SK-N-SH (cell line): ENCODE data around the gene CCRL2. TPM values are rescaled to one million over a fixed set of nuclear protein-coding genes. Genes with fewer than 3 reads are reported as not detected.

Source experiments
- CTCF ChIA-PET: fragments of 300-600, 350-600 bp; formaldehyde crosslinking; extraction: SDS; loops from one replicate; lab custom pipeline; 2021; lab: Yijun Ruan, JAX
- POLR2A ChIA-PET: fragments of 350-600 bp; sonication (Branson Sonifier 250); formaldehyde crosslinking; extraction: SDS; loops from one replicate; lab custom pipeline; 2020; ENCODE audit warnings: antibody characterized with exemption, inconsistent platforms; lab: Yijun Ruan, JAX
- DNase-seq: peaks from one replicate; pipeline ENCODE4 v3.0.0; 2012
- H2AFZ ChIP-seq: fragments of 200-600 bp; sonication (generic); 2 replicates; pipeline ENCODE4 v1.8.1; 2016; ENCODE audit warnings: antibody characterized with exemption, mild to moderate bottlenecking, low read depth
- H3F3A ChIP-seq: fragments of 200-600 bp; sonication (generic); replicated peaks from 2 replicates; pipeline ENCODE3; 2016; ENCODE audit warnings: antibody characterized with exemption, mild to moderate bottlenecking; ENCODE audit not compliant: insufficient read depth
- H3K27ac ChIP-seq, 2 experiments: fragments of 200-500 bp in 1 of 2; fragments of 200-600 bp in 1 of 2; sonication (Bioruptor generic) in 1 of 2; sonication (generic), shearing (Covaris generic) in 1 of 2; 2 replicates each; pipeline versions ENCODE4 v1.5.1 to v1.6.1; 2014 to 2016; ENCODE audit warnings: low read depth in 2 of 2, inconsistent platforms in 1 of 2, low read length in 1 of 2, mild to moderate bottlenecking in 1 of 2, mixed read lengths in 1 of 2
- H3K27me3 ChIP-seq: fragments of 200-600 bp; sonication (generic), shearing (Covaris generic); 2 replicates; pipeline ENCODE4 v1.6.1; 2016; ENCODE audit warnings: mixed run types; ENCODE audit not compliant: insufficient read depth
- H3K36me3 ChIP-seq, 2 experiments: fragments of 200-500 bp in 1 of 2; fragments of 200-600 bp in 1 of 2; sonication (Bioruptor generic) in 1 of 2; sonication (generic) in 1 of 2; replicated peaks in 1 of 2; 2 replicates each; pipeline versions ENCODE3 to v1.5.1; 2014 to 2016; ENCODE audit warnings: low read length in 1 of 2, mild to moderate bottlenecking in 1 of 2; ENCODE audit not compliant: insufficient read depth in 2 of 2, control insufficient read depth in 1 of 2
- H3K4me1 ChIP-seq, 2 experiments: fragments of 200-500 bp in 1 of 2; fragments of 200-600 bp in 1 of 2; sonication (Bioruptor generic) in 1 of 2; sonication (generic), shearing (Covaris generic) in 1 of 2; 2 replicates each; pipeline versions ENCODE4 v1.5.1 to v1.6.1; 2014 to 2016; ENCODE audit warnings: low read depth in 1 of 2, low read length in 1 of 2, mixed run types in 1 of 2; ENCODE audit not compliant: insufficient read depth in 2 of 2, control insufficient read depth in 1 of 2
- H3K4me2 ChIP-seq: fragments of 200-600 bp; sonication (generic), shearing (Covaris generic); 2 replicates; pipeline ENCODE4 v1.6.1; 2017; ENCODE audit warnings: mixed run types
- H3K4me3 ChIP-seq, 2 experiments: fragments of 200-500 bp in 1 of 2; fragments of 200-600 bp in 1 of 2; sonication (Bioruptor generic) in 1 of 2; sonication (generic), shearing (Covaris generic) in 1 of 2; 2 replicates each; pipeline versions ENCODE4 v1.5.1 to v1.8.1; 2014 to 2016; ENCODE audit warnings: low read depth in 2 of 2, inconsistent platforms in 1 of 2, low read length in 1 of 2, mild to moderate bottlenecking in 1 of 2, mixed read lengths in 1 of 2, moderate library complexity in 1 of 2
- H3K79me2 ChIP-seq: fragments of 200-600 bp; sonication (generic); 2 replicates; pipeline ENCODE4 v1.8.1; 2017; ENCODE audit warnings: mild to moderate bottlenecking; ENCODE audit not compliant: insufficient read depth
- H3K9ac ChIP-seq: fragments of 200-600 bp; sonication (generic); 2 replicates; pipeline ENCODE4 v1.6.1; 2017; ENCODE audit warnings: mixed run types
- H3K9me2 ChIP-seq: fragments of 200-600 bp; sonication (generic); 2 replicates; pipeline ENCODE4 v1.6.1; 2017; ENCODE audit warnings: mixed run types
- H3K9me3 ChIP-seq: fragments of 200-600 bp; sonication (generic); 2 replicates; pipeline ENCODE4 v1.6.1; 2017; ENCODE audit warnings: mixed run types, mild to moderate bottlenecking, moderate library complexity
- H4K20me1 ChIP-seq: fragments of 200-600 bp; sonication (generic); 2 replicates; pipeline ENCODE4 v1.6.1; 2017; ENCODE audit warnings: mild to moderate bottlenecking, mixed run types; ENCODE audit not compliant: insufficient read depth
- FOXJ3 ChIP-seq: sonication (generic); formaldehyde crosslinking; IDR thresholded peaks from 2 replicates; pipeline ENCODE4 v1.5.1; 2020; ENCODE audit warnings: mild to moderate bottlenecking, missing genetic modification reagents
- FOXM1 ChIP-seq: IDR thresholded peaks from 2 replicates; pipeline ENCODE4 v1.4.0; 2012; ENCODE audit warnings: low read depth, mild to moderate bottlenecking
- GABPA ChIP-seq: IDR thresholded peaks from 2 replicates; pipeline ENCODE4 v1.4.0; 2012; ENCODE audit warnings: low read depth, mild to moderate bottlenecking
- JUND ChIP-seq: IDR thresholded peaks from 2 replicates; pipeline ENCODE4 v1.4.0; 2012
- MEF2A ChIP-seq: IDR thresholded peaks from 2 replicates; pipeline ENCODE4 v1.4.0; 2012; ENCODE audit warnings: low read depth, borderline replicate concordance
- NFIC ChIP-seq: IDR thresholded peaks from 2 replicates; pipeline ENCODE4 v1.4.0; 2012; ENCODE audit warnings: borderline replicate concordance
- NRF1 ChIP-seq: IDR thresholded peaks from 2 replicates; pipeline ENCODE4 v1.6.1; 2012; ENCODE audit warnings: low read depth, mild to moderate bottlenecking, low read length
- POLR2AphosphoS5 ChIP-seq: IDR thresholded peaks from 2 replicates; pipeline ENCODE4 v1.6.1; 2012; ENCODE audit warnings: low read depth, low read length
- RAD21 ChIP-seq: IDR thresholded peaks from 2 replicates; pipeline ENCODE4 v1.6.1; 2012; ENCODE audit warnings: mild to moderate bottlenecking, low read length
- SIN3A ChIP-seq: IDR thresholded peaks from 2 replicates; pipeline ENCODE4 v1.6.1; 2012; ENCODE audit warnings: low read depth, mild to moderate bottlenecking, low read length, moderate library complexity, borderline replicate concordance
- SMC3 ChIP-seq: IDR thresholded peaks from 2 replicates; pipeline ENCODE4 v1.6.1; 2012; ENCODE audit warnings: low read depth, low read length, improper control_type of control experiment
- TCF12 ChIP-seq: IDR thresholded peaks from 2 replicates; pipeline ENCODE4 v1.4.0; 2012
- ZBTB33 ChIP-seq: IDR thresholded peaks from 2 replicates; pipeline ENCODE4 v1.4.0; 2012; ENCODE audit warnings: low read depth, borderline replicate concordance
- WGBS: methylation state at CpG from one replicate; pipeline ENCODE4 v1.1.6; 2017; ENCODE audit warnings: low lambda C conversion rate; 5-methylcytosine and 5-hydroxymethylcytosine counted together
- polyA plus RNA-seq, 3 experiments: library from polyadenylated mRNA; depleted of rRNA; stranded (reverse); fragments of >200 nt; gene quantifications; 2 replicates each; pipeline ENCODE4 v1.2.3, GENCODE V29; 2012
- TF ChIP-seq, protein P1 (sequence below): fragments of 150-350 bp; IDR thresholded peaks from 2 replicates; pipeline ENCODE4 v1.6.1; 2016; ENCODE audit warnings: mild to moderate bottlenecking, low read depth, low read length
- TF ChIP-seq, protein P2 (sequence below): fragments of 150-350 bp; IDR thresholded peaks from 2 replicates; pipeline ENCODE4 v1.6.1; 2017; ENCODE audit warnings: antibody characterized with exemption, low read length, low read depth, borderline replicate concordance

CCRL2 gene
- polyA plus RNA-seq, 1 of the 3 experiments (the other 2 are of a cell fraction): not detected

- WGBS: 44% methylated on average over 7 of the region's 7 CpGs
- ChIA-PET POLR2A (no interaction called here), CTCF (no interaction called here)
These were observed 9.9 kb downstream of the CCRL2 start for GRCh38 chr3:46416811-46417510.

GRCh38 chr3:46417841-46418611 lies 11.0 kb downstream of the CCRL2 start:
- no peak overlapping the region for H3K4me3 ChIP-seq
- 26% methylated on average over 7 of the region's 9 CpGs for WGBS
- H2AFZ ChIP-seq: no peak overlapping the region
- no peaks in the 10 kb centered on the region for H3F3A ChIP-seq
- CTCF ChIA-PET: no interaction called here
- TF ChIP-seq ZBTB33: no peak
- TF ChIP-seq, protein P1, sequence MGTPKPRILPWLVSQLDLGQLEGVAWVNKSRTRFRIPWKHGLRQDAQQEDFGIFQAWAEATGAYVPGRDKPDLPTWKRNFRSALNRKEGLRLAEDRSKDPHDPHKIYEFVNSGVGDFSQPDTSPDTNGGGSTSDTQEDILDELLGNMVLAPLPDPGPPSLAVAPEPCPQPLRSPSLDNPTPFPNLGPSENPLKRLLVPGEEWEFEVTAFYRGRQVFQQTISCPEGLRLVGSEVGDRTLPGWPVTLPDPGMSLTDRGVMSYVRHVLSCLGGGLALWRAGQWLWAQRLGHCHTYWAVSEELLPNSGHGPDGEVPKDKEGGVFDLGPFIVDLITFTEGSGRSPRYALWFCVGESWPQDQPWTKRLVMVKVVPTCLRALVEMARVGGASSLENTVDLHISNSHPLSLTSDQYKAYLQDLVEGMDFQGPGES: no peak
- TF ChIP-seq GABPA: no peak
- TF ChIP-seq FOXJ3 (CRISPR knock-in tag): no peak
- no peak for TF ChIP-seq RAD21
- TF ChIP-seq POLR2AphosphoS5: no peak
- TF ChIP-seq SIN3A: no peak
- TF ChIP-seq JUND: no peak
- TF ChIP-seq, protein P2, sequence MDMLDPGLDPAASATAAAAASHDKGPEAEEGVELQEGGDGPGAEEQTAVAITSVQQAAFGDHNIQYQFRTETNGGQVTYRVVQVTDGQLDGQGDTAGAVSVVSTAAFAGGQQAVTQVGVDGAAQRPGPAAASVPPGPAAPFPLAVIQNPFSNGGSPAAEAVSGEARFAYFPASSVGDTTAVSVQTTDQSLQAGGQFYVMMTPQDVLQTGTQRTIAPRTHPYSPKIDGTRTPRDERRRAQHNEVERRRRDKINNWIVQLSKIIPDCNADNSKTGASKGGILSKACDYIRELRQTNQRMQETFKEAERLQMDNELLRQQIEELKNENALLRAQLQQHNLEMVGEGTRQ: no peak
- TF ChIP-seq NRF1: no peak
- no peak for TF ChIP-seq SMC3
- H3K27me3 ChIP-seq: no peaks in the 10 kb centered on the region; the same call in 1 of the 2 replicates
- no peak overlapping the region for H3K27ac ChIP-seq
- H3K9me3 ChIP-seq: no peaks in the 10 kb centered on the region
- H3K36me3 ChIP-seq: no peaks in the 10 kb centered on the region
- H3K4me2 ChIP-seq: no peak overlapping the region
- H3K9me2 ChIP-seq: no peaks in the 10 kb centered on the region
- no peak overlapping the region for H3K9ac ChIP-seq
- no peaks in the 10 kb centered on the region for H4K20me1 ChIP-seq
- H3K79me2 ChIP-seq: no peaks in the 10 kb centered on the region
- POLR2A ChIA-PET: no interaction called here
- peaks cover 0 to 4% of the 10 kb centered on the region in 2 experiments; a peak in 1 of 4 replicates for H3K4me1 ChIP-seq
- DNase-seq: no peak

More at GRCh38 chr3:46416811-46417510, 9.9 kb downstream of the CCRL2 start:
- no peak overlapping the region for H3K4me3 ChIP-seq
- no peaks in the 10 kb centered on the region for H3K79me2 ChIP-seq
- no peak overlapping the region for H2AFZ ChIP-seq
- TF ChIP-seq MEF2A (no peak), NFIC (no peak), FOXM1 (no peak), TCF12 (no peak)
- no peaks in the 10 kb centered on the region for H3K9me3 ChIP-seq
- peaks cover 0 to 4% of the 10 kb centered on the region in 2 experiments; a peak in 1 of 4 replicates for H3K4me1 ChIP-seq
- no peak overlapping the region for H3K9ac ChIP-seq
- H3K9me2 ChIP-seq: no peaks in the 10 kb centered on the region
- no peaks in the 10 kb centered on the region for H3K36me3 ChIP-seq
- H4K20me1 ChIP-seq: no peaks in the 10 kb centered on the region
- H3K4me2 ChIP-seq: no peak overlapping the region
- H3K27ac ChIP-seq: no peak overlapping the region
- DNase-seq: no peak
- H3K27me3 ChIP-seq: no peaks in the 10 kb centered on the region; the same call in 1 of the 2 replicates
- no peaks in the 10 kb centered on the region for H3F3A ChIP-seq
